ENCODE data around the gene ZNF57. TPM values are rescaled to one million over a fixed set of nuclear protein-coding genes. Genes with fewer than 3 reads are reported as not detected.
A peak's percentile ranks its signal among the peaks of the same experiment; 100 is the strongest.

Gene ZNF57
- 1 to 10 TPM; 2.0 to 6.3 (median 4.7) TPM for total RNA-seq

DNA sequence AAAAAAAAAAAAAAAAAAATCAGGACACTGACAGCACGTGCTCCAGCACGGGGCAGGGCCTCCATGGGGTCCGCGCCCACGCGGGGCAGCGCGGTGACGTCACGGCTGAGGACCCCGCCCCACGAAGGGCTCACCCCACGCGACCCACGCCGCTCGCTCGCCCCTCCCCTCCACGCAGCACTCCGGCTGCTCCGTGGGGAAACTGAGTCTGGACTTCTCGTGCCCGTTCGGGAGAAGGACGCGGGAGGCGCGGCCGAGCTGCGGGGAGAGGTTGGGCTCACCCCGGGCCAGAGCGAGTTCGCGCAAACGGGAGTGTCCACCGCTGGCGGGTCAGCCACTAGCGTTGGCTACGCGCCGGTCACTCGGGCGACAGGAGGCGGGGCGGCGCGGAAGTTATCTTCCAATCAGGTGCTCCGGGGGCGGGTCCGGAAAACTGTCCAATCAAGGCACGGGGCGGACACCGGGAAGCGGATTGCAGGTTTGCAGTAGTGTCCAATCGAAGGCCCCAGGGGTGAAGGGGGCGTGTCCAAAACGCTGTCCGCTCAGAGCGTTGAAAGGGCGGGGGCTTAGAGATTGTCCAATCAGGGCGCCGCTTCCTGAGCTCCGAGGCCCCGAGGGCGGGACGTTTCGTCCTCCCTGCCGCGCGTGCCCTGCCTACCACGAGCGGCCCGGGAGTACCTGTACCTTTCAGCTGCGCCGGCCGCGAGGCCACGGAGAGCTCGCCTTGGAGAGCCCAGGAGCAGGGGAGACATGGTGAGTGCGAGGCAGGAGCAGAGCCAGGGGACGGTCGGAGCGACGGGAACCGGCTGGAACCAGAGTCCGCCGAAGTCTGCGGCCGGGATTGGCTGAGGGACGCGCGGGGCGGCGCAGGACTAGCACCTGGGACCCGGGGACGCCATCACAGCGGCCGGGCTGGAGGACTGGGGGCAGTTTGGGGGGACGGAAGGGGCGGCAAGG, at the start of gene ZNF57:
ZNF57 (plus strand) TSS at position 633 of the 957 bp plus-strand sequence; CDS start at position 751, 118 bp downstream.
- ATAC-seq (ENCODE audit: low FRiP score) (peak; percentile 100), DNase-seq (ENCODE audit: low spot score) (peak; percentile 98)
- TF ChIP-seq, protein P1, sequence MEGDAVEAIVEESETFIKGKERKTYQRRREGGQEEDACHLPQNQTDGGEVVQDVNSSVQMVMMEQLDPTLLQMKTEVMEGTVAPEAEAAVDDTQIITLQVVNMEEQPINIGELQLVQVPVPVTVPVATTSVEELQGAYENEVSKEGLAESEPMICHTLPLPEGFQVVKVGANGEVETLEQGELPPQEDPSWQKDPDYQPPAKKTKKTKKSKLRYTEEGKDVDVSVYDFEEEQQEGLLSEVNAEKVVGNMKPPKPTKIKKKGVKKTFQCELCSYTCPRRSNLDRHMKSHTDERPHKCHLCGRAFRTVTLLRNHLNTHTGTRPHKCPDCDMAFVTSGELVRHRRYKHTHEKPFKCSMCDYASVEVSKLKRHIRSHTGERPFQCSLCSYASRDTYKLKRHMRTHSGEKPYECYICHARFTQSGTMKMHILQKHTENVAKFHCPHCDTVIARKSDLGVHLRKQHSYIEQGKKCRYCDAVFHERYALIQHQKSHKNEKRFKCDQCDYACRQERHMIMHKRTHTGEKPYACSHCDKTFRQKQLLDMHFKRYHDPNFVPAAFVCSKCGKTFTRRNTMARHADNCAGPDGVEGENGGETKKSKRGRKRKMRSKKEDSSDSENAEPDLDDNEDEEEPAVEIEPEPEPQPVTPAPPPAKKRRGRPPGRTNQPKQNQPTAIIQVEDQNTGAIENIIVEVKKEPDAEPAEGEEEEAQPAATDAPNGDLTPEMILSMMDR (IDR thresholded peaks at IDR 0.05): no peak

DNA sequence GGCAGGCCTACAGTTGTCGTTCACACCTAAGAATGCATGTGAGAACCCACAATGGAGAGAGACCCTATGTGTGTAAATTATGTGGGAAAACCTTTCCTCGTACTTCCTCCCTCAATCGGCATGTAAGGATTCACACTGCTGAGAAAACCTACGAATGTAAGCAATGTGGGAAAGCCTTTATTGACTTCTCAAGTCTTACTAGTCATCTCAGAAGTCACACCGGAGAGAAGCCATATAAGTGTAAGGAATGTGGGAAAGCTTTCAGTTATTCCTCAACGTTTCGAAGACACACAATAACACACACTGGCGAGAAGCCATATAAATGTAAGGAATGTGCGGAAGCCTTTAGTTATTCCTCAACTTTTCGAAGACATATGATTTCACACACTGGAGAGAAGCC, 48.1 kb upstream of the ZNF57 start:
- TF ChIP-seq, protein P1 (IDR thresholded peaks at IDR 0.05): no peak
- ATAC-seq (ENCODE audit: low FRiP score) (no peak), DNase-seq (ENCODE audit: low spot score) (no peak)

DNA sequence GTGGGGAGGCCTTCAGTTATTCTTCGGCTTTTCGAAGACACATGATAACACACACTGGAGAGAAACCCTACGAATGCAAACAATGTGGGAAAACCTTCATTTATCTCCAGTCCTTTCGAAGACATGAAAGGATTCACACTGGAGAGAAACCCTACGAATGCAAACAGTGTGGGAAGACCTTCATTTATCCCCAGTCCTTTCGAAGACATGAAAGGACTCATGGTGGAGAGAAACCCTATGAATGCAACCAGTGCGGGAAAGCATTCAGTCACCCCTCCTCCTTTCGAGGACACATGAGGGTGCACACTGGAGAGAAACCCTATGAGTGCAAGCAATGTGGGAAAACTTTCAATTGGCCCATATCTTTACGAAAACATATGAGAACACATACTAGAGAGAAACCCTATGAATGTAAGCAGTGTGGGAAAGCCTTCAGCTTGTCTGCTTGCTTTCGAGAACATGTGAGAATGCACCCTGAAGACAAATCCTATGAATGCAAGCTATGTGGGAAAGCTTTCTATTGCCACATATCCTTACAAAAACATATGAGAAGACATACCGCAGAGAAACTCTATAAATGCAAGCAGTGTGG, 47.6 kb upstream of the ZNF57 start:
- DNase-seq (ENCODE audit: low spot score): no peak
- no peak for ATAC-seq (ENCODE audit: low FRiP score)
- TF ChIP-seq, protein P1 (IDR thresholded peaks at IDR 0.05): no peak

DNA sequence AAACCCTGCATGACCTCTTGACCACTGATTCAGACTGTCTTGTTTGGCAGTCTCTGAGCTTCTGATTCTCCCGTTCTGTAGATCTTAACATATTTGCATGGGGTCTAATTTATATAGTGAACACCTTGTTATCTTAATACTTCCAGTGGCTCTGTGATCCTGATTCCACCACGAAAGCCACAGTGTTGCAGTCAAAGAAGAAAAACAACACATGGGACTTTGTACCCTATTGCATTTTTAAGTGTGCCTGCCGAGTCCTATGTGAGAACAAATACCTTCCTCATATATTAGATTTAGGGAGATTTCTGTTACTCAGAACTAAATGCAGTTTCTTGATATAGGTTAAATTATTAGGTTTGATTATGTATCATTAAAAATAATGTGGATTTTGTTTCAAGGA, 45.9 kb upstream of the ZNF57 start:
- DNase-seq (ENCODE audit: low spot score) (no peak), ATAC-seq (ENCODE audit: low FRiP score) (no peak)
- TF ChIP-seq, protein P1 (IDR thresholded peaks at IDR 0.05): no peak

DNA sequence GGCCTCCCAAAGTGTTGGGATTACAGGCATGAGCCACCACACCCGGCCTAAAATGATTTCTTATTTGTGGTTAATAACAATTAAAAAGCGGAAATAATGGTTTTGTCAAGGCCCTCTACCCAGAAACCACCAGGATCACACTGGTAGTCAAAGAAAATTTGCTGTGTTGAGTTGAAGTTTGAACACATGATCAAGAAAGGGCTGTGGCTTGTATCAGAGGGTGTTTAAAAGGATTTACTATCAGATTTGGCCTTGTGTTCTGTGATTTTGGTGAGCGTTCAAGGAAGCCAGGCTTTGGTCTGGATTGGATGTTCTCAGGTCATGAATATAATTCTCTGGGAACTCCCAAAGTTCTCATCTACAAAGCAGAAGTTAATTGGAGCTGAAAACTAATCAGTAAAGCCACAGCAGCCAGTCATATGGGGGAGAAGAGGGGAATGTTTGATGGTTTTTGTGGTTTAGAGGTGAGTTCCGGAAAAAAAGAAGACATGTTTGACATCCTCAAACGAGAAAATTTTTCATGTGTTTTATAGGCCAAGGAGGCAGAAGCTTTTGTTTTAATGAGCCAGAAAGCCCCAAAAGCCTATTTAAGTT, 44.2 kb upstream of the ZNF57 start:
- ATAC-seq (ENCODE audit: low FRiP score): no peak
- no peak for DNase-seq (ENCODE audit: low spot score)
- TF ChIP-seq, protein P1 (IDR thresholded peaks at IDR 0.05): no peak

DNA sequence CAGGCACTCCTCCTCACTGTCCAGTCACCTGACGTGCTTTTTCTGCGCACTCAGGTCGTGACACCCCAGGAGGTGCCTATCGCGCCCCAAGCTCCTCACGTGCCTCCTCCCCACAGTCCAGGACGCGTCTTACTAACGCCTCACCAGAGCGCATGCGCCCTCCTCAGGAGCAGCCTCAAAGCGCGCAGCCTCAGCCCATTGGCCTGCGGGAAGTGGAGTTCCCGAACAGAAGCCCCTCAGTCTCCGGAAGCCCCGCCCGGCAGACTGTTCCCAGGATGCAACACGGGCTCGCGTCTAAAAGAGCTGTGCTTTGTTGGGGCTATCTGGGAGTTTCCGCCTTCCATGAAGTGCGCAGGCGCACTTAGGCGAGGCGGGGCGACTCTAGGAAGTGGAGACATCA, 41.9 kb upstream of the ZNF57 start:
- TF ChIP-seq, protein P1 (IDR thresholded peaks at IDR 0.05): no peak
- no peak for ATAC-seq (ENCODE audit: low FRiP score)
- DNase-seq (ENCODE audit: low spot score): no peak

Measured in omental fat pad (tissue), 4 donors.